Urinary bladder (tissue), 4 donors: ENCODE measurements around the gene MTCH2. TPM values are rescaled to one million over a fixed set of nuclear protein-coding genes. Genes with fewer than 3 reads are reported as not detected.
A peak's percentile ranks its signal among the peaks of the same experiment; 100 is the strongest.
"Not testable (repeated sequence)": the region's sequence is repeated elsewhere in the genome, so short reads cannot be mapped to it uniquely, and the experiment has no call there.

Source experiments
- DNase-seq: peaks from one replicate; pipeline ENCODE4 v3.0.0-alpha.2; 2015; ENCODE audit errors: extremely low spot score
- H3K27ac ChIP-seq: one replicate; pipeline ENCODE4 v1.5.1; 2013; ENCODE audit warnings: low read depth, mild to moderate bottlenecking, moderate library complexity
- H3K36me3 ChIP-seq: one replicate; pipeline ENCODE4 v1.6.1; 2013; ENCODE audit warnings: mild to moderate bottlenecking, moderate library complexity; ENCODE audit not compliant: insufficient read depth
- H3K4me1 ChIP-seq: one replicate; pipeline ENCODE4 v1.6.1; 2013; ENCODE audit warnings: mild to moderate bottlenecking, moderate library complexity; ENCODE audit not compliant: insufficient read depth
- H3K4me3 ChIP-seq: one replicate; pipeline ENCODE4 v1.5.1; 2013; ENCODE audit warnings: low read depth, low read length
- WGBS: extraction: QIAGEN DNeasy Blood & Tissue Kit; methylation state at CpG from one replicate; pipeline ENCODE4 v1.1.7; 2013; 5-methylcytosine and 5-hydroxymethylcytosine counted together
- polyA plus RNA-seq: library from polyadenylated mRNA; stranded (reverse); fragments of 200-250 nt; gene quantifications from one replicate; pipeline ENCODE4 v1.2.3, GENCODE V29; 2013
- total RNA-seq: library from RNA; depleted of rRNA; stranded (reverse); fragments of >200 nt; gene quantifications from one replicate; pipeline ENCODE4 v1.2.3, GENCODE V29; 2014
- donor health status: healthy with polysubstance abuse.
- donor health status: healthy.

The MTCH2 gene
- 47.6 TPM for total RNA-seq
- polyA plus RNA-seq = 49.5 TPM

GRCh38 chr11:47642099-47642855 is at the start of gene MTCH2:
TSS of gene MTCH2 (minus strand) at chr11:47642559. CDS start at chr11:47642465, 94 bp downstream.
- Histone ChIP-seq H3K27ac (peak within 1 kb of the TSS; percentile 90), H3K36me3 (no peaks in the 10 kb centered on the region), H3K4me1 (peaks cover 2% of the 10 kb centered on the region), H3K4me3 (peak within 1 kb of the TSS; percentile 74)
- DNase-seq = peak; percentile 96
- WGBS = 1% methylated on average over 78 of the region's 78 CpGs

- no peak overlapping the region for H3K4me3 ChIP-seq
- no peaks in the 10 kb centered on the region for H3K36me3 ChIP-seq
- H3K4me1 ChIP-seq = no peaks in the 10 kb centered on the region
- 58% methylated on average over 2 of the region's 2 CpGs for WGBS
- DNase-seq = no peak
- H3K27ac ChIP-seq = no peak overlapping the region
These were observed 49.6 kb upstream of the MTCH2 start for GRCh38 chr11:47691979-47692378.

GRCh38 chr11:47689480-47689879 is 47.1 kb upstream of the MTCH2 start:
- 94% methylated on average over 5 of the region's 5 CpGs for WGBS
- Histone ChIP-seq H3K27ac (no peak overlapping the region), H3K36me3 (no peaks in the 10 kb centered on the region), H3K4me1 (no peaks in the 10 kb centered on the region), H3K4me3 (no peak overlapping the region)
- no peak for DNase-seq

GRCh38 chr11:47688991-47689390 is 46.6 kb upstream of the MTCH2 start:
- H3K27ac ChIP-seq = no peak overlapping the region
- no peaks in the 10 kb centered on the region for H3K4me1 ChIP-seq
- no peak overlapping the region for H3K4me3 ChIP-seq
- DNase-seq = no peak
- no peaks in the 10 kb centered on the region for H3K36me3 ChIP-seq
- WGBS = 90% methylated on average over 2 of the region's 2 CpGs

- DNase-seq = no peak
- no peaks in the 10 kb centered on the region for H3K4me1 ChIP-seq
- no peak overlapping the region for H3K27ac ChIP-seq
- no peaks in the 10 kb centered on the region for H3K36me3 ChIP-seq
- WGBS = 95% methylated on average over 4 of the region's 4 CpGs
- no peak overlapping the region for H3K4me3 ChIP-seq
These were observed 45.8 kb upstream of the MTCH2 start for GRCh38 chr11:47688111-47688510.

GRCh38 chr11:47686704-47687103 is 44.3 kb upstream of the MTCH2 start:
- H3K36me3 ChIP-seq, H3K4me3 ChIP-seq, H3K27ac ChIP-seq, DNase-seq, H3K4me1 ChIP-seq: not testable (repeated sequence)
- 97% methylated on average over 3 of the region's 3 CpGs for WGBS

GRCh38 chr11:47686151-47686550 is 43.8 kb upstream of the MTCH2 start:
- Histone ChIP-seq H3K4me3 (no peak overlapping the region), H3K27ac (no peak overlapping the region), H3K36me3 (no peaks in the 10 kb centered on the region), H3K4me1 (no peaks in the 10 kb centered on the region)
- no peak for DNase-seq
- WGBS = 98% methylated on average over 1 of the region's 1 CpG

- Histone ChIP-seq H3K4me3 (no peak overlapping the region), H3K36me3 (no peaks in the 10 kb centered on the region), H3K4me1 (no peaks in the 10 kb centered on the region), H3K27ac (no peak overlapping the region)
- DNase-seq = no peak
- 93% methylated on average over 2 of the region's 2 CpGs for WGBS
These were observed 33.5 kb upstream of the MTCH2 start for GRCh38 chr11:47675851-47676250.

GRCh38 chr11:47672283-47672730 is 29.9 kb upstream of the MTCH2 start:
- no peaks in the 10 kb centered on the region for H3K36me3 ChIP-seq
- H3K4me1 ChIP-seq = no peaks in the 10 kb centered on the region
- WGBS = 95% methylated on average over 5 of the region's 5 CpGs
- H3K27ac ChIP-seq = no peak overlapping the region
- DNase-seq = no peak
- no peak overlapping the region for H3K4me3 ChIP-seq

GRCh38 chr11:47669856-47670255 is 27.5 kb upstream of the MTCH2 start:
- Histone ChIP-seq H3K4me1 (no peaks in the 10 kb centered on the region), H3K4me3 (no peak overlapping the region), H3K27ac (no peak overlapping the region), H3K36me3 (no peaks in the 10 kb centered on the region)
- DNase-seq = no peak
- WGBS = 94% methylated on average over 6 of the region's 6 CpGs

GRCh38 chr11:47668665-47669064 is 26.3 kb upstream of the MTCH2 start:
- H3K4me3 ChIP-seq = no peak overlapping the region
- no peak overlapping the region for H3K27ac ChIP-seq
- no peaks in the 10 kb centered on the region for H3K4me1 ChIP-seq
- H3K36me3 ChIP-seq = no peaks in the 10 kb centered on the region
- no peak for DNase-seq

GRCh38 chr11:47667555-47667954 is 25.2 kb upstream of the MTCH2 start:
- 75% methylated on average over 2 of the region's 2 CpGs for WGBS
- Histone ChIP-seq H3K4me1 (no peaks in the 10 kb centered on the region), H3K36me3 (no peaks in the 10 kb centered on the region), H3K27ac (no peak overlapping the region), H3K4me3 (no peak overlapping the region)
- no peak for DNase-seq

- Histone ChIP-seq H3K4me3 (no peak overlapping the region), H3K4me1 (no peaks in the 10 kb centered on the region), H3K36me3 (no peaks in the 10 kb centered on the region), H3K27ac (no peak overlapping the region)
- 71% methylated on average over 4 of the region's 4 CpGs for WGBS
- DNase-seq = no peak
These were observed 24.8 kb upstream of the MTCH2 start for GRCh38 chr11:47667135-47667534.

- not testable (repeated sequence) for DNase-seq, H3K4me1 ChIP-seq, H3K4me3 ChIP-seq
These were observed 22.6 kb upstream of the MTCH2 start for GRCh38 chr11:47664936-47665335.

More at GRCh38 chr11:47664936-47665335, 22.6 kb upstream of the MTCH2 start:
- H3K27ac ChIP-seq, H3K36me3 ChIP-seq: not testable (repeated sequence)
- WGBS = 95% methylated on average over 4 of the region's 4 CpGs
